DOHH2 (cell line): ENCODE data around the gene GCN1.

ENCODE experiments used
- EZH2phosphoT487 ChIP-seq: fragments of 200-600 bp; sonication (generic); IDR thresholded peaks from 2 replicates; pipeline ENCODE4 v1.6.1; 2017; ENCODE audit warnings: borderline replicate concordance, mild to moderate bottlenecking, antibody characterized with exemption, low read length, moderate library complexity, mixed read lengths
- TF ChIP-seq, protein P1 (sequence below): fragments of 200-600 bp; sonication (generic); IDR thresholded peaks from one replicate; pipeline ENCODE4 v1.5.1; 2014; ENCODE audit warnings: antibody characterized with exemption, mild to moderate bottlenecking, low read depth, low read length; ENCODE audit not compliant: poor library complexity, severe bottlenecking

DNA sequence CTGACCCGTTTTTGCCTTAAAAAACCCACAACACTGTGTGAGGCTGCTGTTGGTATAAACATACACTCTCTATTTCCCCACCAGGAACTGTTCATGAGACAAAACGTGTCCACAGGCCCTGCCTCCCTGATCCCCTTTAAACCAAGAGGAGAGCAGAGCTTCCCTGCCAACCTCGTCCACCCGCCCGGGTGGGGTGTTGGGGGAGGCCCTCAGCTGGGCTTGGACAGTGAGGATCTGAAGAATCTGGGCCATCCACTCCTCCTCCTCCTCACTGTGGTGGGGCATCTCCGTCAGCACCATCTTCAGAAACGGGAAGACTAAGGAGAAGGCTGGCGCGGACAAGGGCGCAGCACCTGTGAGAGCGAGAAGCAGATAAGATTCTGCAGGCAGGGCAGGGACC, 36.8 kb downstream of the GCN1 start:
- TF ChIP-seq, protein P1, sequence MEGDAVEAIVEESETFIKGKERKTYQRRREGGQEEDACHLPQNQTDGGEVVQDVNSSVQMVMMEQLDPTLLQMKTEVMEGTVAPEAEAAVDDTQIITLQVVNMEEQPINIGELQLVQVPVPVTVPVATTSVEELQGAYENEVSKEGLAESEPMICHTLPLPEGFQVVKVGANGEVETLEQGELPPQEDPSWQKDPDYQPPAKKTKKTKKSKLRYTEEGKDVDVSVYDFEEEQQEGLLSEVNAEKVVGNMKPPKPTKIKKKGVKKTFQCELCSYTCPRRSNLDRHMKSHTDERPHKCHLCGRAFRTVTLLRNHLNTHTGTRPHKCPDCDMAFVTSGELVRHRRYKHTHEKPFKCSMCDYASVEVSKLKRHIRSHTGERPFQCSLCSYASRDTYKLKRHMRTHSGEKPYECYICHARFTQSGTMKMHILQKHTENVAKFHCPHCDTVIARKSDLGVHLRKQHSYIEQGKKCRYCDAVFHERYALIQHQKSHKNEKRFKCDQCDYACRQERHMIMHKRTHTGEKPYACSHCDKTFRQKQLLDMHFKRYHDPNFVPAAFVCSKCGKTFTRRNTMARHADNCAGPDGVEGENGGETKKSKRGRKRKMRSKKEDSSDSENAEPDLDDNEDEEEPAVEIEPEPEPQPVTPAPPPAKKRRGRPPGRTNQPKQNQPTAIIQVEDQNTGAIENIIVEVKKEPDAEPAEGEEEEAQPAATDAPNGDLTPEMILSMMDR = no peak
- no peak for TF ChIP-seq EZH2phosphoT487
